ENCODE data around the gene ABCA3.

The ABCA3 gene

DNA sequence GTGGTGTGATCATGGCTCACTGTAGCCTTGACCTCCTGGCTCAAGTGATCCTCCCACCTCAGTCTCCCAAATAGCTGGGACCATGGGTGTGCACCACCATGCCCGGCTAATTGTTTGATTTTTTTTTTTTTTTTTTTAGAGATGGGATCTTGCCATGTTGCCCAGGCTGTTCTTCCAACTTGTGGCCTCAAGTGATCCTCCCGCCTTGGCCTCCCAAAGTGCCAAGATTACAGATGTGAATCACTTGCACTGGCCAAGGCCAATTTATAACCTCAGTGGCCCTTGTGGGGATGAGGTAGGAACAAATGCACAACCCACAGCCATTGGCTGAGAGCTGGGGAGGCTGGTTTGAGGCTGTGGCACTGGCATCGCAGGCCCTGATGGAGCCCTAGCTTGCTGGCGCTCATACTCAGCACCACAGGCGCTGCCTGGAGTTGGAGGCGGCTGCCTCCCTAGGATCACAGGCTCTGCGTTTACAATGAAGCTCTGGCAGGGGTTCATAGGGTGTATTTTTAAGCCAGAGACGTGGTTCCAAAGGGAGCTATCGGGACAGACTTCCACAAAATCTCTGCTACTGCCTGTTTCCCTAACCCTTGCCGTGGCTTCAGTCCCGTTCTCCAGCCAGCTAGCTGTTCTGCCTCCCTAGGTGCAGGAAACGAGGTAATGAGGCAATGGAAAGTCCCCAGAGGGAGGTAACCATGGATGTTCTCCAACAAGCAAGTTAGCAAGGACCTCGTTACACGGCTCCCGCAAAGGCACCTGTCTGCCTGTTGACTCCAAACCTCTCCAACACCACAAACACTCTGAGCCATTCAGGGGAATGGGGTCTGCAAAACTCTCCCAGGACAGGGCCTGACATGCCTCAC is 2.9 kb downstream of the ABCA3 start:
- Histone ChIP-seq H3K36me3 (no peaks in the 10 kb centered on the region), H3K4me1 (peaks cover 0 to 30% (median 24%) of the 10 kb centered on the region in 4 donors), H3K27me3 (no peaks in the 10 kb centered on the region), H3K4me3 (no peak overlapping the region), H3K9me3 (no peaks in the 10 kb centered on the region), H3K27ac (no peak overlapping the region)
- intact Hi-C loops (cut with DNase I; ENCODE audit: low total_unique reads): no loop called here
- DNase-seq: no peak
- TF ChIP-seq, protein P1, sequence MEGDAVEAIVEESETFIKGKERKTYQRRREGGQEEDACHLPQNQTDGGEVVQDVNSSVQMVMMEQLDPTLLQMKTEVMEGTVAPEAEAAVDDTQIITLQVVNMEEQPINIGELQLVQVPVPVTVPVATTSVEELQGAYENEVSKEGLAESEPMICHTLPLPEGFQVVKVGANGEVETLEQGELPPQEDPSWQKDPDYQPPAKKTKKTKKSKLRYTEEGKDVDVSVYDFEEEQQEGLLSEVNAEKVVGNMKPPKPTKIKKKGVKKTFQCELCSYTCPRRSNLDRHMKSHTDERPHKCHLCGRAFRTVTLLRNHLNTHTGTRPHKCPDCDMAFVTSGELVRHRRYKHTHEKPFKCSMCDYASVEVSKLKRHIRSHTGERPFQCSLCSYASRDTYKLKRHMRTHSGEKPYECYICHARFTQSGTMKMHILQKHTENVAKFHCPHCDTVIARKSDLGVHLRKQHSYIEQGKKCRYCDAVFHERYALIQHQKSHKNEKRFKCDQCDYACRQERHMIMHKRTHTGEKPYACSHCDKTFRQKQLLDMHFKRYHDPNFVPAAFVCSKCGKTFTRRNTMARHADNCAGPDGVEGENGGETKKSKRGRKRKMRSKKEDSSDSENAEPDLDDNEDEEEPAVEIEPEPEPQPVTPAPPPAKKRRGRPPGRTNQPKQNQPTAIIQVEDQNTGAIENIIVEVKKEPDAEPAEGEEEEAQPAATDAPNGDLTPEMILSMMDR (IDR thresholded peaks at IDR 0.05): no peak

DNA sequence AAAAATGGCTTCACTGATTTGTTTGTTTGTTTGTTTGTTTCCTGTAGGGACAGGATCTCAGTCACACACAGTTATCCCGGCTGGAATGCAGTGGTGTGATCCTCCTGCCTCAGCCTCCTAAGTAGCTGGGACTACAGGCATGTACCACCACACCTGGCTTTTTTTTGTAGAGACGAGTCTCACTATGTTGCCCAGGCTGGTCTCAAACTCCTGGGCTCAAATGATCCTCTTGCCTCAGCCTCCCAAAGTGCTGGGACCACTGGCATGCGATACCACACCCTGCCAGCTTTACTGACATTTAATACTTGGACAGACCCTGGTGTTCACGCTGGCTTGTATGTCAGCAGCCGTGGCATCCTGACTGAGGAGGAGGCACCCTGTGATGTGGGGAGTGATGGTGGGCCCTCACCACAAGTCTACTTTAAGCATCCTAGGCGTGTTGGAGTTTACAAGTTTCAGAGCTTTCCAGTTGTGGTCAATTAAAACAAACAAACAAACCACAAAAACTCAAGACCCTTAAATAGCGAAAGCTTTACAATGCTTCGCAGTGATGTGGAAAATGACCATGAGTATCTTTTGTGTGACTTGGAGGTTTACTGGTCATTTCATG is 5.1 kb downstream of the ABCA3 start:
- Histone ChIP-seq H3K36me3 (no peaks in the 10 kb centered on the region), H3K4me1 (peaks cover 0 to 18% (median 11%) of the 10 kb centered on the region in 4 donors), H3K27me3 (no peaks in the 10 kb centered on the region), H3K4me3 (no peak overlapping the region), H3K27ac (no peak overlapping the region), H3K9me3 (no peaks in the 10 kb centered on the region)
- intact Hi-C loops (cut with DNase I; ENCODE audit: low total_unique reads): no loop called here
- no peak for DNase-seq
- TF ChIP-seq, protein P1 (IDR thresholded peaks at IDR 0.05): no peak

DNA sequence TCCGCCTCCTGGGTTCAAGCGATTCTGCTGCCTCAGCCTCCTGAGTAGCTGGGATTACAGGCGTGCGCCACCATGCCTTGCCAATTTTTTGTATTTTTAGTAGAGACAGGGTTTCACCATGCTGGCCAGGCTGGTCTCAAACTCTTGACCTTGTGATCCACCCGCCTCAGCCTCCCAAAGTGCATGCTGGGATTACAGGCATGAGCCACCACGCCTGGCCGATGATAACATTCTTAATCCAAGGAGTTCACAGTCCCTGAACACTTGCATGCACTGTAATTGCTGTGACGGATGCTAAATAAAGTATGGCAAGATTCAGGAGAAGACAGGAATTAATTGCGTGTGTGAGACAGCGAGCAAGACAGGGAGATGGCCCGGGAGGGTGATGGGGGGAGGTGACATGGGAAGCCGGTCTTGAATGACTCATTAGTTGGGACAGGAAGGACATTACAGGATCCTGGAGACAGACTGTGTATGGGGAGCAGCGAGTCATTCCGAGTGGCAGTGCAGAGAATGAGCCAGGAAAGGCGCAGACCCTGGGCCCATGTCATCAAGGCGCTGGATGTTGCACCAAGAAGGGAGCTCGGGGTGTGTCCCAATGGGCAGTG is 6.7 kb downstream of the ABCA3 start:
- intact Hi-C loops (cut with DNase I; ENCODE audit: low total_unique reads): no loop called here
- no peak overlapping the region for H3K27ac ChIP-seq
- no peak for DNase-seq
- H3K36me3 ChIP-seq: no peaks in the 10 kb centered on the region
- no peaks in the 10 kb centered on the region for H3K27me3 ChIP-seq
- no peak overlapping the region for H3K4me3 ChIP-seq
- H3K4me1 ChIP-seq: peaks cover 0 to 6% (median 2%) of the 10 kb centered on the region in 4 donors
- no peaks in the 10 kb centered on the region for H3K9me3 ChIP-seq
- TF ChIP-seq, protein P1 (IDR thresholded peaks at IDR 0.05): no peak

DNA sequence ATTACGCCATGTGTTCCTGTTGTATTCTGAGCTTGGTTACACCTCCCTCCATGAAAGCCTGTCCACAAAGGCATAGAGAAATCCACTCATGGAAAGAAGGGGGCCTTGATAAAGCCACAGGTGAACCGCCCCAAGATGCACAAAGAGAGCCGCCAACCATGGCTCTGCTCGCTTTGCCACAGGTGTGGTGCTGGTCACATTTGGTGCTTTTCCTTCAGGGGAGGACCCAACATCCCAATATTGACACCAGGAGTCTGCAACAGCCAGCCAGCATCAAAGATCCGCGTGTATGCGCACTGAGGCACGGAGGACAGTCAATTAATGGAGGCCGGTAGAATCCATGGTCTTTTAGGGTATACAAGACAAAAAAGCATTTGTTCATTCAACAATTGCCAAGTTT is 7.3 kb downstream of the ABCA3 start:
- no peak overlapping the region for H3K4me3 ChIP-seq
- no peak overlapping the region for H3K27ac ChIP-seq
- TF ChIP-seq, protein P1 (IDR thresholded peaks at IDR 0.05): no peak
- H3K4me1 ChIP-seq: peaks cover 0 to 5% (median 1%) of the 10 kb centered on the region in 4 donors
- intact Hi-C loops (cut with DNase I; ENCODE audit: low total_unique reads): no loop called here
- H3K27me3 ChIP-seq: no peaks in the 10 kb centered on the region
- H3K9me3 ChIP-seq: no peaks in the 10 kb centered on the region
- DNase-seq: no peak
- peaks cover 0 to 4% (median 3%) of the 10 kb centered on the region in 3 donors for H3K36me3 ChIP-seq

DNA sequence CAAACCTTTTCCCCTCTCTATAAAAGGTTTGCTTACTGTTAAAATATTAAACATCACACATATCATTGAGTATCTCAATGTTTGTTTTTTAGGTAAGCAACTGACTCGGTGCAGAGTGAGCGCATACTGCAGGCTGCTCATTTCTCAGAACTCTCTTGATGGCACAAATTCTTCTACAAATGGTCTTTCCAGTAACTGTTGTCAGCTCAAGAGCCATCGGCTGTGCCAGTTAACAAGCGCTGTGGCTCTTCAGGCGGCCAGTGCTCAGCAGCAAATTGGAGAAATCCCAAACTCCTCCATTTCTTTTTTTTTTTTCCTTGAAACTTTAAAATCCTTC is 8.6 kb downstream of the ABCA3 start:
- peaks cover 0 to 16% (median 14%) of the 10 kb centered on the region in 3 donors for H3K36me3 ChIP-seq
- intact Hi-C loops (cut with DNase I; ENCODE audit: low total_unique reads): no loop called here
- H3K9me3 ChIP-seq: no peaks in the 10 kb centered on the region
- no peak overlapping the region for H3K4me3 ChIP-seq
- no peaks in the 10 kb centered on the region for H3K4me1 ChIP-seq
- no peak for DNase-seq
- TF ChIP-seq, protein P1 (IDR thresholded peaks at IDR 0.05): no peak
- H3K27ac ChIP-seq: no peak overlapping the region
- no peaks in the 10 kb centered on the region for H3K27me3 ChIP-seq

Data from tibial artery (tissue), 4 donors.